H9 (cell line): ENCODE data around the gene SGTA. TPM values are rescaled to one million over a fixed set of nuclear protein-coding genes. Genes with fewer than 3 reads are reported as not detected.

Experiments used
- DNase-seq: peaks from one replicate; pipeline ENCODE4 v3.0.0-alpha.2; 2017
- H2AFZ ChIP-seq: one replicate; pipeline ENCODE4 v1.6.1; 2013; ENCODE audit warnings: mild to moderate bottlenecking, low read length, control low read depth, moderate library complexity
- H2AK5ac ChIP-seq: 2 replicates; pipeline ENCODE4 v1.6.1; 2013; ENCODE audit warnings: low read length, control low read depth, mixed read lengths; ENCODE audit not compliant: insufficient read length
- H2BK120ac ChIP-seq: one replicate; pipeline ENCODE4 v1.6.1; 2013; ENCODE audit warnings: low read depth, mild to moderate bottlenecking, low read length, control low read depth, inconsistent platforms; ENCODE audit not compliant: poor library complexity, severe bottlenecking
- H2BK12ac ChIP-seq: 2 replicates; pipeline ENCODE4 v1.6.1; 2013; ENCODE audit warnings: low read length, control low read depth, mixed read lengths, low read depth; ENCODE audit not compliant: insufficient read length
- H2BK15ac ChIP-seq: 2 replicates; pipeline ENCODE4 v1.6.1; 2013; ENCODE audit warnings: low read depth, low read length, control low read depth
- H2BK20ac ChIP-seq: one replicate; pipeline ENCODE4 v1.6.1; 2013; ENCODE audit warnings: low read depth, mild to moderate bottlenecking, low read length, control low read depth, inconsistent platforms; ENCODE audit not compliant: poor library complexity, severe bottlenecking
- H2BK5ac ChIP-seq: 2 replicates; pipeline ENCODE4 v1.6.1; 2013; ENCODE audit warnings: low read length, control low read depth, mixed read lengths; ENCODE audit not compliant: insufficient read length
- H3K14ac ChIP-seq: 2 replicates; pipeline ENCODE4 v1.6.1; 2013; ENCODE audit warnings: low read length, control low read depth; ENCODE audit not compliant: insufficient read depth
- H3K18ac ChIP-seq: 2 replicates; pipeline ENCODE4 v1.6.1; 2013; ENCODE audit warnings: low read depth, mild to moderate bottlenecking, mixed read lengths, low read length, control low read depth; ENCODE audit not compliant: insufficient read length
- H3K23ac ChIP-seq: 2 replicates; pipeline ENCODE4 v1.6.1; 2013; ENCODE audit warnings: low read length, control low read depth, mixed read lengths, low read depth; ENCODE audit not compliant: insufficient read length
- H3K23me2 ChIP-seq: 2 replicates; pipeline ENCODE4 v1.6.1; 2013; ENCODE audit warnings: low read depth, mild to moderate bottlenecking, mixed read lengths, low read length, control low read depth; ENCODE audit not compliant: insufficient read length, poor library complexity, severe bottlenecking
- H3K27ac ChIP-seq: 2 replicates; pipeline ENCODE4 v1.5.1; 2013; ENCODE audit warnings: low read length, control low read depth, mixed read lengths, low read depth; ENCODE audit not compliant: insufficient read length
- H3K27me3 ChIP-seq: 2 replicates; pipeline ENCODE4 v1.6.1; 2013; ENCODE audit warnings: low read length, control low read depth, inconsistent platforms; ENCODE audit not compliant: insufficient read depth
- H3K4ac ChIP-seq: 2 replicates; pipeline ENCODE4 v1.6.1; 2013; ENCODE audit warnings: low read depth, mild to moderate bottlenecking, control low read depth, inconsistent platforms, low read length, moderate library complexity
- H3K4me1 ChIP-seq: 2 replicates; pipeline ENCODE4 v1.6.1; 2013; ENCODE audit warnings: low read length, control low read depth, inconsistent platforms; ENCODE audit not compliant: insufficient read depth
- H3K4me2 ChIP-seq: 2 replicates; pipeline ENCODE4 v1.6.1; 2013; ENCODE audit warnings: low read length, control low read depth, mixed read lengths; ENCODE audit not compliant: insufficient read length, insufficient read depth
- H3K56ac ChIP-seq: 2 replicates; pipeline ENCODE4 v1.6.1; 2013; ENCODE audit warnings: low read depth, mild to moderate bottlenecking, mixed read lengths, low read length, control low read depth; ENCODE audit not compliant: insufficient read length
- H3K79me1 ChIP-seq: 2 replicates; pipeline ENCODE4 v1.6.1; 2013; ENCODE audit warnings: low read depth, mild to moderate bottlenecking, moderate library complexity, low read length, control low read depth, inconsistent platforms; ENCODE audit not compliant: insufficient read depth, poor library complexity, severe bottlenecking
- H3K79me2 ChIP-seq: 2 replicates; pipeline ENCODE4 v1.6.1; 2013; ENCODE audit warnings: low read length, control low read depth, inconsistent platforms; ENCODE audit not compliant: insufficient read depth
- H3K9ac ChIP-seq: 2 replicates; pipeline ENCODE4 v1.6.1; 2013; ENCODE audit warnings: low read length, control low read depth, mixed read lengths; ENCODE audit not compliant: insufficient read length; ENCODE audit errors: extremely low read depth
- H3K9me3 ChIP-seq: one replicate; pipeline ENCODE4 v1.6.1; 2013; ENCODE audit warnings: low read depth, low read length, inconsistent platforms; ENCODE audit not compliant: control insufficient read depth
- H3T11ph ChIP-seq: one replicate; pipeline ENCODE4 v1.6.1; 2013; ENCODE audit warnings: mild to moderate bottlenecking, low read length, control low read depth, inconsistent platforms
- H4K20me1 ChIP-seq: one replicate; pipeline ENCODE4 v1.6.1; 2013; ENCODE audit not compliant: control insufficient read depth, insufficient read length, insufficient read depth
- H4K5ac ChIP-seq: 2 replicates; pipeline ENCODE4 v1.6.1; 2013; ENCODE audit warnings: low read depth, mild to moderate bottlenecking, mixed read lengths, low read length, control low read depth; ENCODE audit not compliant: insufficient read length
- H4K8ac ChIP-seq: replicated peaks from 2 replicates; pipeline ENCODE4 v1.6.1; 2013; ENCODE audit warnings: low read length, control low read depth, mixed read lengths, low read depth; ENCODE audit not compliant: insufficient read length
- H4K91ac ChIP-seq: 2 replicates; pipeline ENCODE4 v1.6.1; 2013; ENCODE audit warnings: low read depth, mild to moderate bottlenecking, moderate library complexity, mixed read lengths, low read length, control low read depth; ENCODE audit not compliant: insufficient read length
- H3K27ac Mint-ChIP-seq, 3 experiments: 2 replicates in 2 of 3; 3 replicates in 1 of 3; pipeline ENCODE4 v1.8.0; 2020 to 2021; ENCODE audit warnings: mixed read lengths in 3 of 3, mild to moderate bottlenecking in 1 of 3, moderate library complexity in 1 of 3
- H3K27me3 Mint-ChIP-seq: 2 replicates; pipeline ENCODE4 v1.8.0; 2021; ENCODE audit warnings: low read depth, mild to moderate bottlenecking, moderate library complexity, mixed read lengths
- H3K36me3 Mint-ChIP-seq, 3 experiments: 2 replicates in 2 of 3; 3 replicates in 1 of 3; pipeline ENCODE4 v1.8.0; 2020 to 2021; ENCODE audit warnings: low read depth in 3 of 3, mixed read lengths in 3 of 3; ENCODE audit not compliant: insufficient read depth in 1 of 3
- H3K4me1 Mint-ChIP-seq, 2 experiments: 2 replicates each; pipeline ENCODE4 v1.8.0; 2020; ENCODE audit warnings: mixed read lengths in 2 of 2
- H3K4me3 Mint-ChIP-seq, 2 experiments: 2 replicates in 1 of 2; 3 replicates in 1 of 2; pipeline ENCODE4 v1.8.0; 2020 to 2021; ENCODE audit warnings: mild to moderate bottlenecking in 2 of 2, mixed read lengths in 2 of 2, moderate library complexity in 1 of 2
- H3K9me3 Mint-ChIP-seq, 2 experiments: 2 replicates in 1 of 2; 3 replicates in 1 of 2; pipeline ENCODE4 v1.8.0; 2020; ENCODE audit warnings: mild to moderate bottlenecking in 2 of 2, mixed read lengths in 2 of 2, moderate library complexity in 1 of 2
- WGBS: extraction: QIAGEN DNeasy Blood & Tissue Kit; methylation state at CpG from one replicate; pipeline ENCODE4 v1.1.7; 2013; ENCODE audit warnings: missing lambda C conversion rate, low lambda C conversion rate, mixed read lengths; ENCODE audit not compliant: insufficient read length; ENCODE audit errors: extremely low coverage; 5-methylcytosine and 5-hydroxymethylcytosine counted together
- total RNA-seq: library from RNA; stranded (reverse); gene quantifications from 2 replicates; pipeline ENCODE4 v1.2.1, GENCODE V29; 2021
- TF ChIP-seq, protein P1 (sequence below): fragments of 200-600 bp; sonication (generic); conservative IDR thresholded peaks from 3 replicates; pipeline ENCODE4 v1.8.0; 2021; ENCODE audit warnings: antibody characterized with exemption, mild to moderate bottlenecking

The SGTA gene
- total RNA-seq, 1 experiment from 2014 or later: 102 TPM

DNA sequence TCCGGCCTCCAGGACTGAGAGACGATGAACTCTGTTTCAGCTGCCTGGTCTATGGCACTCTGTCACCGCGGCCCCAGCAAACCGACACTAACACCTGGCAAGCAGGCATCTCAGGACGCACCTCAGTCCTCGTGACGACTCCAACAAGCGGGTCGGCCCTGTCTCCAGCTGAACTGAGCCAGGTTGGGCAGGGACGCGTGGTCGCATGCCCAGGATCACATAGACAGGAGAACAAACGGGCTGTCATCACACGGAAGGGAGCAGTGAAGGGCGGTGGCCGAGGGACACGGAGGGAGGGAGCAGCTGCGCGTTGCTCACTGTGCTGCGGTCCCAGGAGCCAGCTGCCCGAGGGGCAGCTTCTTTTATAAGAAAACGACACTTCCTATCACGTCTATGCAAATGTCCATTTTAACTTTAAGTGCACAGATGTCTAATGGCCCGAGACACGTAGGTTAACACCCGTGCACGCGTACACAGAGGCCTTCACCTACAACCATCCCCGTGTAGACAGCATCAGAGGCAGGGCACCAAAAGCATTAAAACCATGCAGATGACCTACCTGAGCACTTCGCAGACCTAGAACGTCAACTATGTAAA, 8.9 kb downstream of the SGTA start:
- TF ChIP-seq, protein P1, sequence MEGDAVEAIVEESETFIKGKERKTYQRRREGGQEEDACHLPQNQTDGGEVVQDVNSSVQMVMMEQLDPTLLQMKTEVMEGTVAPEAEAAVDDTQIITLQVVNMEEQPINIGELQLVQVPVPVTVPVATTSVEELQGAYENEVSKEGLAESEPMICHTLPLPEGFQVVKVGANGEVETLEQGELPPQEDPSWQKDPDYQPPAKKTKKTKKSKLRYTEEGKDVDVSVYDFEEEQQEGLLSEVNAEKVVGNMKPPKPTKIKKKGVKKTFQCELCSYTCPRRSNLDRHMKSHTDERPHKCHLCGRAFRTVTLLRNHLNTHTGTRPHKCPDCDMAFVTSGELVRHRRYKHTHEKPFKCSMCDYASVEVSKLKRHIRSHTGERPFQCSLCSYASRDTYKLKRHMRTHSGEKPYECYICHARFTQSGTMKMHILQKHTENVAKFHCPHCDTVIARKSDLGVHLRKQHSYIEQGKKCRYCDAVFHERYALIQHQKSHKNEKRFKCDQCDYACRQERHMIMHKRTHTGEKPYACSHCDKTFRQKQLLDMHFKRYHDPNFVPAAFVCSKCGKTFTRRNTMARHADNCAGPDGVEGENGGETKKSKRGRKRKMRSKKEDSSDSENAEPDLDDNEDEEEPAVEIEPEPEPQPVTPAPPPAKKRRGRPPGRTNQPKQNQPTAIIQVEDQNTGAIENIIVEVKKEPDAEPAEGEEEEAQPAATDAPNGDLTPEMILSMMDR: no peak
- no peak overlapping the region for H3K4me3 Mint-ChIP-seq
- peaks cover 13% of the 10 kb centered on the region for H3K79me1 ChIP-seq
- peaks cover 71% of the 10 kb centered on the region for H3K79me2 ChIP-seq
- no peak overlapping the region for H2BK20ac ChIP-seq
- H3K4me2 ChIP-seq: no peak overlapping the region
- no peak overlapping the region for H4K5ac ChIP-seq
- H4K8ac ChIP-seq: no peak overlapping the region
- H2AFZ ChIP-seq: no peak overlapping the region
- no peak overlapping the region for H3T11ph ChIP-seq
- H3K4me1 ChIP-seq: no peaks in the 10 kb centered on the region
- no peak overlapping the region for H3K23ac ChIP-seq
- H3K56ac ChIP-seq: no peak overlapping the region
- no peak overlapping the region for H2BK5ac ChIP-seq
- H2BK120ac ChIP-seq: no peak overlapping the region
- H2BK12ac ChIP-seq: no peak overlapping the region
- H4K20me1 ChIP-seq: no peaks in the 10 kb centered on the region
- H3K4ac ChIP-seq: no peak overlapping the region
- H3K27me3 Mint-ChIP-seq: no peaks in the 10 kb centered on the region
- H4K91ac ChIP-seq: no peak overlapping the region
- no peak for DNase-seq
- no peaks in the 10 kb centered on the region for H3K9me3 Mint-ChIP-seq
- no peak overlapping the region for H3K14ac ChIP-seq
- H3K27ac Mint-ChIP-seq: peak overlapping the region; percentile 59 to 92 (median 65); a peak in 4 of 7 replicates
- no peak overlapping the region for H3K18ac ChIP-seq
- no peaks in the 10 kb centered on the region for H3K23me2 ChIP-seq
- no peak overlapping the region for H3K27ac ChIP-seq
- H3K36me3 Mint-ChIP-seq: peaks cover 4 to 20% (median 15%) of the 10 kb centered on the region in 3 experiments; a peak in 6 of 7 replicates
- no peak overlapping the region for H3K9ac ChIP-seq
- H3K4me1 Mint-ChIP-seq: no peaks in the 10 kb centered on the region; a peak in 1 of 4 replicates
- H3K27me3 ChIP-seq: no peaks in the 10 kb centered on the region
- no peaks in the 10 kb centered on the region for H3K9me3 ChIP-seq
- no peak overlapping the region for H2AK5ac ChIP-seq
- H2BK15ac ChIP-seq: no peak overlapping the region
- whole genome bisulfite sequencing: no CpG with 5 or more reads among the region's 32 CpGs
